Bronchial epithelial cell (primary cell): ENCODE measurements around the gene SCAMP3. TPM values are rescaled to one million over a fixed set of nuclear protein-coding genes. Genes with fewer than 3 reads are reported as not detected.
"Not testable (repeated sequence)": the region's sequence is repeated elsewhere in the genome, so short reads cannot be mapped to it uniquely, and the experiment has no call there.

Experiments
- DNase-seq: peaks from one replicate; pipeline ENCODE4 v3.0.0-alpha.2; 2010; ENCODE audit warnings: low read depth
- FAIRE-seq: peaks from 2 replicates; lab custom pipeline; 2011; peaks lifted over from hg19 to GRCh38; lab: Jason Lieb, UNC
- H3K27me3 ChIP-seq: 2 replicates; pipeline ENCODE4 v1.5.1; 2011; ENCODE audit warnings: low read length; ENCODE audit not compliant: control insufficient read depth, insufficient read depth
- H3K36me3 ChIP-seq: 2 replicates; pipeline ENCODE4 v1.5.1; 2011; ENCODE audit warnings: low read length; ENCODE audit not compliant: control insufficient read depth, insufficient read depth
- H3K4me3 ChIP-seq: 2 replicates; pipeline ENCODE4 v1.5.1; 2011; ENCODE audit warnings: mild to moderate bottlenecking, low read depth, low read length, control low read depth
- total RNA-seq: library from RNA; depleted of rRNA; stranded (reverse); fragments of >200 nt; gene quantifications from 2 replicates; pipeline ENCODE4 v1.2.1, GENCODE V29; 2014
- TF ChIP-seq, protein P1 (sequence below): IDR thresholded peaks from 2 replicates; pipeline ENCODE4 v1.5.1; 2011; ENCODE audit warnings: mild to moderate bottlenecking, moderate library complexity, low read length, control low read depth, inconsistent platforms; ENCODE audit not compliant: insufficient read depth, severe bottlenecking

SCAMP3 gene
- total RNA-seq, 1 donor from 2014 or later = 23.4 TPM

DNA sequence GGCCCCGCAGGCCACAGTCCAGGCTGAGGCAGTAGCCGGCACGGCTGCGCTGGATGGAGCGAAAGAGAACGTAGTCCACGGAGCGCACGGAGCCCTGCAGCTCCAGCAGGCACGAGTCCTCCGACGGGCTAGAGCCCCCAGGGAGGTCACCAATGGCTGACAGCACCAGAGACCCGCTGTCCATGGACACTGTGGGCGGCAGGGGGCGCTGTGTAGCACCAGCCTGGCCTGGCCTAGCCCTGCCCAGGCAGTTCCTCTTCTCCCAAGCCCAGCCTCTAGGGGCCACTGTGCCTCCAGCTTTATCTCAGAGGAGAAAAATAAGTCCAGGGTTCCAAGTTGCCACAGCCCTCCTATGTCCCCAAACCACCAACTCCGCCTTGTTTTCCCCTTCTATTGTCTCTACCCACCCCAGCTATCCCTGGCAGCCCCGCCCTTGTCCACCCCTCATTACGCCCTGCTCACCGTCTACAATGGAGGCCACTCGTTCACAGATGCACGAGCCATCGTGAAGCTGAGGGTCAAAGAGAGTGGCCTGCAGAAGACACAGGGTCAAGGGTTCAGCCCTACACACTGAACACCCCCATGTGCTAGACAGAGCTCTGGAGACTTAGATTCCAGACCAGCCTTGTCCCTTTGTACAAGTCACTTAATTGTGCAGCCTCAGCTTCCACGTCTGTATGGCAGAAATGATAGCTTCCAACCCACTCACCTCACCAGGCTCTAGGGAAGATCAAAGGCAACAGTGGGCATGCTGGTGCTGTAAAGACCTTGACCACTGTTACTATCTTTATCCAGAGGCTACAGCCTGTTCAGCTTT lies 11.3 kb downstream of the SCAMP3 start:
- Histone ChIP-seq H3K4me3 (no peak overlapping the region), H3K27me3 (no peaks in the 10 kb centered on the region)
- TF ChIP-seq, protein P1, sequence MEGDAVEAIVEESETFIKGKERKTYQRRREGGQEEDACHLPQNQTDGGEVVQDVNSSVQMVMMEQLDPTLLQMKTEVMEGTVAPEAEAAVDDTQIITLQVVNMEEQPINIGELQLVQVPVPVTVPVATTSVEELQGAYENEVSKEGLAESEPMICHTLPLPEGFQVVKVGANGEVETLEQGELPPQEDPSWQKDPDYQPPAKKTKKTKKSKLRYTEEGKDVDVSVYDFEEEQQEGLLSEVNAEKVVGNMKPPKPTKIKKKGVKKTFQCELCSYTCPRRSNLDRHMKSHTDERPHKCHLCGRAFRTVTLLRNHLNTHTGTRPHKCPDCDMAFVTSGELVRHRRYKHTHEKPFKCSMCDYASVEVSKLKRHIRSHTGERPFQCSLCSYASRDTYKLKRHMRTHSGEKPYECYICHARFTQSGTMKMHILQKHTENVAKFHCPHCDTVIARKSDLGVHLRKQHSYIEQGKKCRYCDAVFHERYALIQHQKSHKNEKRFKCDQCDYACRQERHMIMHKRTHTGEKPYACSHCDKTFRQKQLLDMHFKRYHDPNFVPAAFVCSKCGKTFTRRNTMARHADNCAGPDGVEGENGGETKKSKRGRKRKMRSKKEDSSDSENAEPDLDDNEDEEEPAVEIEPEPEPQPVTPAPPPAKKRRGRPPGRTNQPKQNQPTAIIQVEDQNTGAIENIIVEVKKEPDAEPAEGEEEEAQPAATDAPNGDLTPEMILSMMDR = peak; percentile 99

DNA sequence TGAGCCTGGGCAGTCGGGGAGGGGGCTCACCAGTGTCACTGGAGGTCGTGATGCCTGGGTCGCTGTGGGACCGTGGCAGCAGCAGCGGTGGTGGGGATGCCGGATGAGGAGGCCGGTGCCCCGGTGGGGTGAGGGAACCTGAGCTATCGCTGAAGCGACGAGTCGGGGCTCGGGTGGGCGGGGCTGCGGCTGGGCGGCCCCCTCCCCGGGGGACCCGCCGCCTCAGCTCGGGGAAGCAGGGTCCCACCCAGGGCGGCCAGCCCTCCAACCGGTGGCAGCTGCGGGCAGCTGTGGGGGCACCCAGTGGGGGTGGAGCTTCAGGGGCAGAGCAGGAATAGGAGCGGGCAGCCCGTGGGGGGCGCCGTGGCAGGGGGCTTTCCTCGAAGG lies 11.9 kb downstream of the SCAMP3 start:
- Histone ChIP-seq H3K27me3 (no peaks in the 10 kb centered on the region), H3K36me3 (peaks cover 10% of the 10 kb centered on the region), H3K4me3 (no peak overlapping the region)
- FAIRE-seq (no peak), DNase-seq (no peak)
- TF ChIP-seq, protein P1 = no peak

More for the DNA sequence above, 11.3 kb downstream of the SCAMP3 start:
- no peak for FAIRE-seq
- peaks cover 10% of the 10 kb centered on the region for H3K36me3 ChIP-seq
- DNase-seq = peak; percentile 72

DNA sequence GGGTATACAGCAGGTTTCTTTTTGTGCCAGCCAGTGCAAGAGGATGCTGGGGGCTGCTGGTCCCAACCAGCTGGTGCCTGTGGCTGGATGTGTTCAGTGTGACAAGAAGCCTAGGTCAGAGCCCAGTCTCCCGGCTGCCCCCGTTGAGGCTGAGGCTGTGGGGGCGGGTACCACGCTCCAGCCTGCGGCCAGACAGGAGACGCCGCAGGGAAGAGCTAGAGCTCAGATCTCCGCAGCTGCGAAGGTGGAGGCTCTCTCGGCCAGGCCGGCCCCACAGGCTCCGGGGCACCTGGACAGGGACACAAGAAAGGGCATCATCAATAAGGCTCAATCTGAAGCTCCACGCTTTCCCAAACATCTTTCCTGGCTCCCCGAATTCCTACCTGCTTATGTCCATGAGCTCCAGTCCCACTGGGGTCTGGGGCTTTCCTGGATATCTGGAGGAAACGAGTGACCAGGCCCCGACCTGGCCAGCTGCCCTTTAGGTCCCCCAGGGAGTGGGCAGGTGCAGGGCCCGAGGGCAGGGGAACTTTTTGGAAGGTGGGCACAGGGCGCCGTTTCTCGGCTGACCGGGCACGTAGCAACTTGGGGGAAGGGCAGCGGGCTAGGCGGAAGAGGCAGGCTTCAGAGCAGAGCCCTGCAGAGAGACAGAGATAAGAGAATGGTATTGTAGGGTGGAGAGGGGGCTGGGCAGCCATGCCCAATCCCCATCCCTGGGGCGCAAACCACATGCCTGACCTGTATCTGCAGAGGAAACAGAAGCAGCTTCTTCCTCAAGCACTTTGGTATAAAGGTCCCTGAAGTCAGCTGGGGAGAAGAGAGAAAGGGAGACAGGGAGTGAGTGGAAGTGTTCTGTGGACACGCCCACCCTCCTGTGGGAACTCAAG lies 14.2 kb downstream of the SCAMP3 start:
- FAIRE-seq (no peak), DNase-seq (no peak)
- H3K36me3 ChIP-seq = peaks cover 10% of the 10 kb centered on the region
- H3K4me3 ChIP-seq = no peak overlapping the region
- TF ChIP-seq, protein P1 = no peak
- H3K27me3 ChIP-seq = no peaks in the 10 kb centered on the region

DNA sequence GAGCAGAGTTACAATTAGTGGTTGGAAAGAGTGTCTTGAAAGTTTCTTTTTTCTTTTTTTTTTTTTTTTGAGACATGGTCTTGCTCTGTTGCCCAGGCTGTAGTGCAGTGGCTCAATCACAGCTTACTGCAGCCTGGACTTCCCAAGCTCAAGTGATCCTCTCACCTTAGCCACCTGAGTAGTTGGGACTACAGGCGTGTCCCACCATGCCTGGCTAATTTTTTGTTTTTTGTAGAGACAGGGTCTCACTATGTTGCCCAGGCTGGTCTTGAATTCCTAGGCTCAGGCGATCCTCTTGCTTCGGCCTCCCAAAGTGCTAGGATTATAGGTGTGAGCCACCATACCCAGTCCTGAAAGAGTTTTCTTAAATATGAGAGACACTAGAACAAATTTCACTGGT lies 15.4 kb downstream of the SCAMP3 start:
- not testable (repeated sequence) for H3K4me3 ChIP-seq, H3K27me3 ChIP-seq, H3K36me3 ChIP-seq, DNase-seq, FAIRE-seq

DNA sequence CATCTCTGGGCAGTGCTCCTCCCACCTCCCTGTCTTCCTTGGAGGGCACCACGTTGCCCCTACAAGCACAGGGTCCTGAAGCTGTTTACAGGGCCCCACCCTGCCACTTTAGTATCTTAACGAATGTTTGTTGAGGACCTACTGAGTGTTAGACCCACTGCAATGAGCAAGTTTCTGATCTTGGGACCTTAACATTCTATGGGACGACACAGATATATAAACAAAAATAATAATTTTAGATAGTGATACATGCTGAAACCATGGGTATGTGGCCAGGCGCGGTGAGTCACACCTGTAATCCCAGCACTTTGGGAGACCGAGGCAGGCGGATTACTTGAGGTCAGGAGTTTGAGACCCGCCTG lies 17.0 kb downstream of the SCAMP3 start:
- peak overlapping the region; percentile 80 for H3K4me3 ChIP-seq
- DNase-seq (no peak), FAIRE-seq (no peak)
- TF ChIP-seq, protein P1 = no peak
- no peaks in the 10 kb centered on the region for H3K27me3 ChIP-seq
- peaks cover 10% of the 10 kb centered on the region for H3K36me3 ChIP-seq
